Mesendoderm (in vitro differentiated cells): ENCODE results near the gene PGM2.
"Not testable (repeated sequence)": the region's sequence is repeated elsewhere in the genome, so short reads cannot be mapped to it uniquely, and the experiment has no call there.

Experiments used
- DNase-seq: peaks from one replicate; pipeline ENCODE4 v3.0.0; 2013
- H2AK5ac ChIP-seq: 2 replicates; pipeline ENCODE4 v1.6.1; 2013; ENCODE audit warnings: low read length, inconsistent platforms
- H2BK120ac ChIP-seq: 2 replicates; pipeline ENCODE4 v1.6.1; 2013; ENCODE audit warnings: low read depth, mild to moderate bottlenecking, low read length, moderate library complexity, mixed read lengths
- H2BK15ac ChIP-seq: replicated peaks from 2 replicates; pipeline ENCODE4 v1.6.1; 2013; ENCODE audit warnings: low read depth, mild to moderate bottlenecking, moderate library complexity
- H2BK5ac ChIP-seq: 2 replicates; pipeline ENCODE4 v1.6.1; 2013; ENCODE audit warnings: low read length, inconsistent platforms
- H3K18ac ChIP-seq: 2 replicates; pipeline ENCODE4 v1.6.1; 2013; ENCODE audit warnings: mild to moderate bottlenecking, low read length, mixed read lengths
- H3K23ac ChIP-seq: one replicate; pipeline ENCODE4 v1.6.1; 2013; ENCODE audit warnings: low read length
- H3K27ac ChIP-seq: 2 replicates; pipeline ENCODE4 v1.5.1; 2013; ENCODE audit warnings: low read depth, mild to moderate bottlenecking, inconsistent platforms, low read length, moderate library complexity
- H3K27me3 ChIP-seq: 2 replicates; pipeline ENCODE4 v1.6.1; 2013; ENCODE audit warnings: low read length, control low read depth, mild to moderate bottlenecking, inconsistent platforms; ENCODE audit not compliant: insufficient read depth, poor library complexity
- H3K36me3 ChIP-seq: 2 replicates; pipeline ENCODE4 v1.6.1; 2013; ENCODE audit warnings: low read length, inconsistent platforms; ENCODE audit not compliant: control insufficient read depth, insufficient read depth
- H3K4ac ChIP-seq: one replicate; pipeline ENCODE4 v1.6.1; 2013; ENCODE audit warnings: low read depth, mild to moderate bottlenecking, low read length, moderate library complexity
- H3K4me1 ChIP-seq: 2 replicates; pipeline ENCODE4 v1.6.1; 2013; ENCODE audit warnings: low read depth, low read length, inconsistent platforms; ENCODE audit not compliant: control insufficient read depth
- H3K4me2 ChIP-seq: 2 replicates; pipeline ENCODE4 v1.6.1; 2013; ENCODE audit warnings: low read length
- H3K4me3 ChIP-seq: 2 replicates; pipeline ENCODE4 v1.5.1; 2013; ENCODE audit warnings: mild to moderate bottlenecking, low read length
- H3K56ac ChIP-seq: one replicate; pipeline ENCODE4 v1.6.1; 2013; ENCODE audit warnings: low read length
- H3K79me1 ChIP-seq: 2 replicates; pipeline ENCODE4 v1.6.1; 2013; ENCODE audit warnings: low read length, inconsistent platforms
- H3K79me2 ChIP-seq: 2 replicates; pipeline ENCODE4 v1.6.1; 2013; ENCODE audit warnings: mild to moderate bottlenecking, low read length; ENCODE audit not compliant: control insufficient read depth, insufficient read depth
- H3K9ac ChIP-seq: 2 replicates; pipeline ENCODE4 v1.6.1; 2013; ENCODE audit warnings: low read length, inconsistent platforms
- H4K5ac ChIP-seq: one replicate; pipeline ENCODE4 v1.6.1; 2013; ENCODE audit warnings: low read length
- H4K8ac ChIP-seq: one replicate; pipeline ENCODE4 v1.6.1; 2013; ENCODE audit warnings: low read depth, mild to moderate bottlenecking, control low read depth, low read length, moderate library complexity
- WGBS: extraction: QIAGEN DNeasy Blood & Tissue Kit; methylation state at CpG from one replicate; pipeline ENCODE4 v1.1.7; 2013; ENCODE audit warnings: low lambda C conversion rate, missing lambda C conversion rate; ENCODE audit not compliant: insufficient coverage; ENCODE audit errors: extremely low coverage; 5-methylcytosine and 5-hydroxymethylcytosine counted together

PGM2 gene

GRCh38 chr4:37787883-37788460 is 38.5 kb upstream of the PGM2 start:
- H2BK15ac ChIP-seq, H3K27ac ChIP-seq, H4K8ac ChIP-seq, H3K4ac ChIP-seq, H3K4me3 ChIP-seq, H3K27me3 ChIP-seq, H3K23ac ChIP-seq, H4K5ac ChIP-seq, H2AK5ac ChIP-seq, H2BK120ac ChIP-seq, H3K56ac ChIP-seq, H3K79me2 ChIP-seq, H3K9ac ChIP-seq, H2BK5ac ChIP-seq, H3K4me2 ChIP-seq, H3K4me1 ChIP-seq, H3K18ac ChIP-seq, H3K79me1 ChIP-seq, DNase-seq, H3K36me3 ChIP-seq: not testable (repeated sequence)
- WGBS = no CpG with 5 or more reads among the region's 3 CpGs

GRCh38 chr4:37788819-37789218 is 37.7 kb upstream of the PGM2 start:
- Histone ChIP-seq H3K79me2 (no peaks in the 10 kb centered on the region), H3K56ac (no peak overlapping the region), H3K4ac (no peak overlapping the region), H3K4me2 (no peak overlapping the region), H2BK15ac (no peak overlapping the region), H3K27ac (no peak overlapping the region), H3K18ac (no peak overlapping the region), H2BK120ac (no peak overlapping the region), H3K4me1 (no peaks in the 10 kb centered on the region), H3K79me1 (no peaks in the 10 kb centered on the region), H3K23ac (no peak overlapping the region), H4K5ac (no peak overlapping the region), H3K4me3 (no peak overlapping the region), H4K8ac (no peak overlapping the region), H3K9ac (no peak overlapping the region), H2BK5ac (no peak overlapping the region), H3K27me3 (no peaks in the 10 kb centered on the region), H3K36me3 (no peaks in the 10 kb centered on the region), H2AK5ac (no peak overlapping the region)
- DNase-seq = no peak
- no CpG with 5 or more reads among the region's 4 CpGs for WGBS

- Histone ChIP-seq H3K36me3 (no peaks in the 10 kb centered on the region), H3K4me3 (no peak overlapping the region), H3K56ac (no peak overlapping the region), H3K4me2 (no peak overlapping the region), H3K4ac (no peak overlapping the region), H2BK120ac (no peak overlapping the region), H3K23ac (no peak overlapping the region), H4K5ac (no peak overlapping the region), H3K9ac (no peak overlapping the region), H4K8ac (no peak overlapping the region), H3K79me1 (no peaks in the 10 kb centered on the region), H3K27ac (no peak overlapping the region), H2BK5ac (no peak overlapping the region), H3K27me3 (no peaks in the 10 kb centered on the region), H2AK5ac (no peak overlapping the region), H3K79me2 (no peaks in the 10 kb centered on the region), H3K18ac (no peak overlapping the region), H2BK15ac (no peak overlapping the region), H3K4me1 (no peaks in the 10 kb centered on the region)
- no CpG with 5 or more reads among the region's 1 CpG for WGBS
- no peak for DNase-seq
Measured at GRCh38 chr4:37792241-37792640, 34.2 kb upstream of the PGM2 start.

GRCh38 chr4:37793562-37793961 is 32.9 kb upstream of the PGM2 start:
- Histone ChIP-seq H4K5ac (no peak overlapping the region), H3K9ac (no peak overlapping the region), H3K27me3 (no peaks in the 10 kb centered on the region), H3K36me3 (no peaks in the 10 kb centered on the region), H3K4me3 (no peak overlapping the region), H3K27ac (no peak overlapping the region), H2BK120ac (no peak overlapping the region), H3K79me2 (no peaks in the 10 kb centered on the region), H2BK15ac (no peak overlapping the region), H3K18ac (no peak overlapping the region), H4K8ac (no peak overlapping the region), H3K56ac (no peak overlapping the region), H3K4me2 (no peak overlapping the region), H3K79me1 (no peaks in the 10 kb centered on the region), H3K23ac (no peak overlapping the region), H2AK5ac (no peak overlapping the region), H2BK5ac (no peak overlapping the region), H3K4ac (no peak overlapping the region), H3K4me1 (no peaks in the 10 kb centered on the region)
- DNase-seq = peak; percentile 37

- WGBS = no CpG with 5 or more reads among the region's 2 CpGs
- Histone ChIP-seq H3K4me1 (no peaks in the 10 kb centered on the region), H2BK120ac (no peak overlapping the region), H4K5ac (no peak overlapping the region), H3K18ac (no peak overlapping the region), H2AK5ac (no peak overlapping the region), H3K27me3 (no peaks in the 10 kb centered on the region), H3K4me3 (no peak overlapping the region), H3K79me2 (no peaks in the 10 kb centered on the region), H3K4ac (no peak overlapping the region), H3K36me3 (no peaks in the 10 kb centered on the region), H3K4me2 (no peak overlapping the region), H3K56ac (no peak overlapping the region), H3K79me1 (no peaks in the 10 kb centered on the region), H3K9ac (no peak overlapping the region), H3K27ac (no peak overlapping the region), H2BK15ac (no peak overlapping the region), H4K8ac (no peak overlapping the region), H2BK5ac (no peak overlapping the region), H3K23ac (no peak overlapping the region)
- no peak for DNase-seq
Measured at GRCh38 chr4:37794056-37794455, 32.4 kb upstream of the PGM2 start.

- Histone ChIP-seq H3K23ac (no peak overlapping the region), H3K36me3 (no peaks in the 10 kb centered on the region), H2BK120ac (no peak overlapping the region), H3K4me1 (no peaks in the 10 kb centered on the region), H4K8ac (no peak overlapping the region), H3K4ac (no peak overlapping the region), H4K5ac (no peak overlapping the region), H3K4me2 (no peak overlapping the region), H3K79me1 (no peaks in the 10 kb centered on the region), H2BK5ac (no peak overlapping the region), H2BK15ac (no peak overlapping the region), H3K27me3 (no peaks in the 10 kb centered on the region), H3K27ac (no peak overlapping the region), H3K9ac (no peak overlapping the region), H2AK5ac (no peak overlapping the region), H3K18ac (no peak overlapping the region), H3K56ac (no peak overlapping the region), H3K4me3 (no peak overlapping the region), H3K79me2 (no peaks in the 10 kb centered on the region)
- DNase-seq = no peak
- WGBS = no CpG with 5 or more reads among the region's 3 CpGs
Measured at GRCh38 chr4:37795581-37796195, 30.8 kb upstream of the PGM2 start.
